AG09319 (cell line): Measurements from ENCODE around the gene KRTAP10-6.

Source experiments
- DNase-seq: peaks from one replicate; pipeline ENCODE4 v3.0.0-alpha.2; 2010; ENCODE audit warnings: low read depth; ENCODE audit errors: extremely low read depth
- CTCF ChIP-seq: IDR thresholded peaks from 2 replicates; pipeline ENCODE4 v1.5.1; 2011; ENCODE audit warnings: low read depth, mild to moderate bottlenecking, inconsistent platforms, low read length, moderate library complexity

The KRTAP10-6 gene

GRCh38 chr21:44571844-44572782 lies 20.2 kb downstream of the KRTAP10-6 start:
- TF ChIP-seq CTCF = no peak
- DNase-seq = no peak

DNA sequence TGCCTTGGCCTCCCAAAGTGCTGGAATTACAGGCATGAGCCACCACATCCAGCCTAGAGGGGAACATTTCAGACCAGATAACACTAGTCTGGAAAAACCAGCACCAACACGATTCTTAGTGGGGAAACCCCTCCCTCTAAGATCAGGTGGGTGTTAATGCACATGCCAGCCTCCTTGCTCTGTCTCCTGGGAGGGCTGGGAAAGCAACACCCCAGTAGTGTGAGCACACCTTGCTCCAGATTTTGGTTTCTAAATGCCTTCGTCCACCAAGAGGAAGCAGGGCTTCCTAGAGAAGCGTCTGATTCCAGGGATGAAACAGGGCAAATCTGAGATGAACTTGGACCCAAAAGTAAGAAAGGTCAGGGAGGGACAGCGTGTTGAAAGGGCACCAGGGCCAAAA lies 21.0 kb downstream of the KRTAP10-6 start:
- DNase-seq = no peak
- TF ChIP-seq CTCF = no peak

GRCh38 chr21:44569861-44570517 lies 22.3 kb downstream of the KRTAP10-6 start:
- no peak for TF ChIP-seq CTCF
- DNase-seq = no peak

GRCh38 chr21:44568667-44569556 lies 23.4 kb downstream of the KRTAP10-6 start:
- TF ChIP-seq CTCF = no peak
- no peak for DNase-seq

DNA sequence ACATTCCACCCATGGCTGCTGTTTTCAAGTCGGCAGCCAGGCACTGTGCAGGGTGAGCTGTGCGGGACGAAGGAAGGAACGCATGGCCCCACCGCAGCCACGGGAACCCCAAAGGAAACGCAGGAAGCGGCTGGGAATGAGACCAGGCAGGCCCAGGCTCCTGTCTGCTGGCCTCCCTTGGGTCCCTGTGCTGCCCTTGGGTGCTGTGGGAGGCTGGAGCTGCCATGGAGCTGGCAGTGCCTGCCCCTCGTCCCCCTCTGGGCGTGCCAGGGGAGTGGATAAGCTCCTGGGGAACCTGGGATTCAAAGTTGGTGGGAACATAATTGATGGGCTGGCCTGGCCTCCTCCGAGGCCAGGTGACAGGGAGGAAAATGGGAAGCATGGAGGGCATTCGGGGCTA lies 24.0 kb downstream of the KRTAP10-6 start:
- DNase-seq = no peak
- no peak for TF ChIP-seq CTCF

GRCh38 chr21:44567481-44568171 lies 24.7 kb downstream of the KRTAP10-6 start:
- TF ChIP-seq CTCF = no peak
- DNase-seq = no peak
